Esophagus squamous epithelium (tissue), 5 donors: ENCODE results near the gene FOXK1. TPM values are rescaled to one million over a fixed set of nuclear protein-coding genes. Genes with fewer than 3 reads are reported as not detected.

ENCODE experiments used
- DNase-seq: peaks from one replicate; lab custom pipeline; 2025; lab: John Stamatoyannopoulos, UW
- H3K27ac ChIP-seq, 4 donors: fragments of 200-600 bp; sonication (generic); one replicate each; pipeline ENCODE4 v1.5.1; 2016 to 2019; ENCODE audit warnings: mild to moderate bottlenecking in 1 of 4
- H3K27me3 ChIP-seq, 4 donors: fragments of 200-600 bp; sonication (generic); 1 replicate in 3 of 4; 2 replicates in 1 of 4; pipeline versions ENCODE4 v1.5.1 to v1.6.0; 2017 to 2021; ENCODE audit warnings: antibody characterized with exemption in 1 of 4
- H3K36me3 ChIP-seq, 3 donors: fragments of 200-600 bp; sonication (generic); one replicate each; pipeline ENCODE4 v1.5.1; 2016 to 2019
- H3K4me1 ChIP-seq, 3 donors: fragments of 200-600 bp; sonication (generic); one replicate each; pipeline ENCODE4 v1.5.1; 2017 to 2019
- H3K4me3 ChIP-seq, 4 donors: fragments of 200-600 bp; sonication (generic); 1 replicate in 3 of 4; 2 replicates in 1 of 4; pipeline ENCODE4 v1.5.1; 2016 to 2019; ENCODE audit warnings: mild to moderate bottlenecking in 2 of 4, moderate library complexity in 1 of 4
- H3K9me3 ChIP-seq, 3 donors: fragments of 200-600 bp; sonication (generic); one replicate each; pipeline ENCODE4 v1.5.1; 2016 to 2019
- POLR2A ChIP-seq, 4 donors: fragments of 450-650 bp; IDR thresholded peaks; one replicate each; pipeline ENCODE4 v1.6.1; 2017; ENCODE audit warnings: antibody characterized with exemption in 4 of 4, mild to moderate bottlenecking in 4 of 4, moderate library complexity in 3 of 4
- WGBS, 2 donors: methylation state at CpG; one replicate each; pipeline ENCODE4 v1.1.5; 2018; 5-methylcytosine and 5-hydroxymethylcytosine counted together
- intact Hi-C: fragments of 100-400 bp; cut with DNase I; formaldehyde crosslinking; loops from one replicate; pipeline ENCODE4 v1.15.0; 2022
- total RNA-seq, 4 donors: library from RNA; depleted of rRNA; stranded (reverse); fragments of >200 nt; gene quantifications; one replicate each; pipeline ENCODE4 v1.1.0, GENCODE V29; 2016
- TF ChIP-seq, protein P1 (sequence below), 6 experiments: fragments of 450-650 bp in 4 of 6; fragments of 200-600 bp in 2 of 6; sonication (generic) in 2 of 6; IDR thresholded peaks; one replicate each; pipeline ENCODE4 v1.5.1; 2016 to 2019; ENCODE audit warnings: antibody characterized with exemption in 6 of 6, mild to moderate bottlenecking in 4 of 6, moderate library complexity in 4 of 6
- donor health status: DM: yes; HTN: yes; CAD: no.

Gene FOXK1
- total RNA-seq, 4 donors from 2014 or later: 11.9 to 25.7 (median 15.9) TPM

DNA sequence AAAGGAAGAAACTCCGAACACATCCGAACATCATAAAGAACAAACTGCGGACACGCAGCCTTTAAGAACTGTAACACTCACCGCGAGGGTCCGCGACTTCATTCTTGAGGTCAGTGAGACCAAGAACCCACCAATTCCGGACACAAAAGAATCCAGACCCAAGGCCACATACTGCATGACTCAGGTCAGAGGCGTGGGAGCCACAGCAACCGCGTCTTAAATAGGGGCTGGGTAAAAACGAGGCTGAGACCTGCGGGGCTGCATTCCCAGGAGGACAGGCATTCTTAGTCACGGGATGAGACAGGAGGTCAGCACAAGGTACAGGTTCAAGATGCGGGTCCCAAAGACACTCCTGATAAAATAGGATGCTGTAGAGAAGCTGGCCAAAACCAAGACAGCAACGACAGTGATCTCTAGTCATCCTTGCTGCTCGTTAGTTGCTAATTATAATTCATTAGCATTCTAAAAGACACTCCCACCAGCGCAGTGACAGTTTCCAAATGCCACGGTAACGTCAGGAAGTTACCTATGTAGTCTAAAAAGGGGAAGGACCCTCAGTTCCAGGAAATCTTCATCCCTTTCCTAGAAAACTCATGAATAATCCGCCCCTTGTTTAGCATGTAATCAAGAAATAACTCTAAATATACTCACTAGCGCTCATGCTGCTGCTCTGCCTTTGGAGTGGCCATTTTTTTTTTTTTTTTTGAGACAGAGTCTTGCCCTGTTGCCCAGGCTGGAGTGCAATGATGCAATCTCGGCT lies 112.7 kb downstream of the FOXK1 start:
- Histone ChIP-seq H3K36me3 (peaks cover 6 to 26% (median 6%) of the 10 kb centered on the region in 3 donors), H3K4me1 (peaks cover 0 to 28% (median 17%) of the 10 kb centered on the region in 3 donors), H3K27ac (no peak overlapping the region), H3K4me3 (no peak overlapping the region), H3K9me3 (no peaks in the 10 kb centered on the region), H3K27me3 (no peaks in the 10 kb centered on the region)
- DNase-seq: no peak
- 80 to 87% methylated on average over 15 to 24 of the region's 24 CpGs for WGBS, 2 donors
- intact Hi-C loops: loop anchor here (10.0 kb wide), 1 partner anchor 290 kb away; no protein-coding TSS in a partner anchor
- TF ChIP-seq POLR2A (IDR thresholded peaks at IDR 0.05): no peak
- TF ChIP-seq, protein P1, sequence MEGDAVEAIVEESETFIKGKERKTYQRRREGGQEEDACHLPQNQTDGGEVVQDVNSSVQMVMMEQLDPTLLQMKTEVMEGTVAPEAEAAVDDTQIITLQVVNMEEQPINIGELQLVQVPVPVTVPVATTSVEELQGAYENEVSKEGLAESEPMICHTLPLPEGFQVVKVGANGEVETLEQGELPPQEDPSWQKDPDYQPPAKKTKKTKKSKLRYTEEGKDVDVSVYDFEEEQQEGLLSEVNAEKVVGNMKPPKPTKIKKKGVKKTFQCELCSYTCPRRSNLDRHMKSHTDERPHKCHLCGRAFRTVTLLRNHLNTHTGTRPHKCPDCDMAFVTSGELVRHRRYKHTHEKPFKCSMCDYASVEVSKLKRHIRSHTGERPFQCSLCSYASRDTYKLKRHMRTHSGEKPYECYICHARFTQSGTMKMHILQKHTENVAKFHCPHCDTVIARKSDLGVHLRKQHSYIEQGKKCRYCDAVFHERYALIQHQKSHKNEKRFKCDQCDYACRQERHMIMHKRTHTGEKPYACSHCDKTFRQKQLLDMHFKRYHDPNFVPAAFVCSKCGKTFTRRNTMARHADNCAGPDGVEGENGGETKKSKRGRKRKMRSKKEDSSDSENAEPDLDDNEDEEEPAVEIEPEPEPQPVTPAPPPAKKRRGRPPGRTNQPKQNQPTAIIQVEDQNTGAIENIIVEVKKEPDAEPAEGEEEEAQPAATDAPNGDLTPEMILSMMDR (IDR thresholded peaks at IDR 0.05): no peak

DNA sequence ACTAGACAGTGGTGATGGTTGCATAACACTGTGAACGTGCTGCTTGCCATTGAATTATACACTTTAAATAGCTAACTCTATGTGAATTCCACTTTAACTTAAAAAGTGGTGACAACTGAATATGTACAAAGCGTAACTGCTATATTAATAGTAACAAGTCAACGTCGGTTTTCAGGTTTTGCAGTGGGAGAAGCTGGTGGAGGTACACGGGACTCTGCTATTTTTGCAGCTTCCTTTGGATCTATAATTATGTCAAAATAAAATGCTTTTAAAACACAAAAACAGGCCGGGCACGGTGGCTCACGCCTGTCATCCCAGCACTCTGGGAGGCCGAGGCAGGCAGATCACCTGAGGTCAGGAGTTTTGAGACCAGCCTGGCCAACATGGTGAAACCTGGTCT lies 114.4 kb downstream of the FOXK1 start:
- no peak for TF ChIP-seq POLR2A (IDR thresholded peaks at IDR 0.05)
- TF ChIP-seq, protein P1 (IDR thresholded peaks at IDR 0.05): no peak
- H3K9me3 ChIP-seq: no peaks in the 10 kb centered on the region
- intact Hi-C loops: loop anchor here (10.0 kb wide), 1 partner anchor 288 kb away; no protein-coding TSS in a partner anchor
- peaks cover 0 to 9% (median 0%) of the 10 kb centered on the region in 3 donors for H3K36me3 ChIP-seq
- DNase-seq: no peak
- H3K27me3 ChIP-seq: no peaks in the 10 kb centered on the region
- H3K4me1 ChIP-seq: peaks cover 0 to 31% (median 17%) of the 10 kb centered on the region in 3 donors
- H3K27ac ChIP-seq: no peak overlapping the region
- H3K4me3 ChIP-seq: no peak overlapping the region
- WGBS, 2 donors: 78 to 85% methylated on average over 9 of the region's 9 CpGs

DNA sequence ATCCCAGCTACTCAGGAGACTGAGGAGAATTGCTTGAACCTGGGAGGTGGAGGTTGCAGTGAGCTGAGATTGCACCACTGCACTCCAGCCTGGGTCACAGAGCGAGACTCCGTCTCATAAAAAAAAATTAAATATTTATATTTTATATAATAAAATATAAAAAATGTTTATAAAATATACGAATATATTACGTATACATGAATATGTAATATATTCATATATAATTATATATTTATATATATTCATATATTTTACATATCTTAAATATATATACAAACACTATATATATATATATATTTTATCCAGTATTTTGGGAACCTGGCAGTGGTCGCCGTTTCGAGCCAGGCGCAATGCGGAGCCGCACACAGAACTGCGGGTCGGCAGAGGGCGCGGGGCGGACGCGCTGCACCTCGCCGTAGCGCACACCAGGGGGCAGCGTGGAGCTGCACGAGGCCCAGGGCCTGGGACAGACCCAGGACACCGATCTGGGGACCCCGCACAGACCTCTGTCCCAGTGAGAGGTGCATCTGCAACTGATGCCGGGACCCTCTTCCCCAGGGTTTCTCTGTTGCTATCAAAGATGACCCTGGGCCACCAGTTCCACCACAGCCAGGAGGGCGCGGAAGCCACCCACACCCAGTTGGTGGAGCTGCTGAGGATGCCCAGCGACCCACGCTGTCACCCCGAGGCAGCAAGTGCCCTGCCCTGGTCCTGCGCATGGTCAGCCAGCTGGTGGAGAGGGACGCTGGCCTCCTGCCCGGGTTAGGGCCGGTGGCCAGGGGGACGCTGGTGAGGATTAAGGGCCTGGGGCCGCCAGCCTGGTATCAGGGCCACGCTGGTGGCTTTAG lies 116.0 kb downstream of the FOXK1 start:
- Histone ChIP-seq H3K27ac (no peak overlapping the region), H3K9me3 (no peaks in the 10 kb centered on the region), H3K4me1 (peaks cover 0 to 16% (median 2%) of the 10 kb centered on the region in 3 donors), H3K27me3 (no peaks in the 10 kb centered on the region), H3K36me3 (no peaks in the 10 kb centered on the region), H3K4me3 (no peak overlapping the region)
- intact Hi-C loops: loop anchor here (10.0 kb wide), 1 partner anchor 287 kb away; no protein-coding TSS in a partner anchor
- DNase-seq: no peak
- no peak for TF ChIP-seq POLR2A (IDR thresholded peaks at IDR 0.05)
- TF ChIP-seq, protein P1 (IDR thresholded peaks at IDR 0.05): peak; percentile 51 to 87 (median 66)
- WGBS, 2 donors: 18 to 24% methylated on average over 17 to 23 of the region's 37 CpGs

DNA sequence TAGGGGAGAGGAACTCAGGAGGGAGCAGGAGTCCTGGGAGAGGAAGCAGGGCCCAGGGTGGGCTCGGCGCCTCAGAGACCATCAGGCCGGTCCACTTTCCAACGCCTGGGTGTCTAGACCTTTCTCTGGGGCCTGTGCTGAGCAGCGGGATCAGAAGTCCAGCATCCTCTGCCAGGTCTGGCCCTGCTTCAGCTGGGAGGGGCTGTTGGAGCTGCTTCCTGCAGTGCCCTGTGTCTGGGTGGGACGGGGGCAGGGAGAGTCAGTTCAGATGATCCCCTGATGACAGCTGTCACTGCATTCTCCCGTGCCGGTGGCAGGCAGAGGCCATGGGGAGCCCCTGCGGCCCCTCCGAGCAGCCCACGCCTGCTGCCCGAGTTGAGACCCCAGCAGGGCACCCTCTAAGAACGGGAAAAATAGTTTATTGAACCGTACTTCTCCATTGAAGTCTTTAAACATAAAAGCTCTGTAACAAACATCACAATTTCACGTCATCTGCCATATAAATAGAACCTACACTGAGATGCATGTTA lies 116.7 kb downstream of the FOXK1 start:
- H3K4me3 ChIP-seq: no peak overlapping the region
- no peaks in the 10 kb centered on the region for H3K36me3 ChIP-seq
- no peak for TF ChIP-seq POLR2A (IDR thresholded peaks at IDR 0.05)
- TF ChIP-seq, protein P1 (IDR thresholded peaks at IDR 0.05): no peak
- H3K27me3 ChIP-seq: no peaks in the 10 kb centered on the region
- H3K27ac ChIP-seq: no peak overlapping the region
- H3K4me1 ChIP-seq: peaks cover 0 to 13% (median 0%) of the 10 kb centered on the region in 3 donors
- DNase-seq: no peak
- 60 to 79% methylated on average over 2 to 3 of the region's 15 CpGs for WGBS, 2 donors
- intact Hi-C loops: loop anchor here (10.0 kb wide), 1 partner anchor 286 kb away; no protein-coding TSS in a partner anchor
- H3K9me3 ChIP-seq: no peaks in the 10 kb centered on the region
